Smooth muscle cell of the umbilical artery (primary cell): ENCODE results near the gene ISCU. TPM values are rescaled to one million over a fixed set of nuclear protein-coding genes. Genes with fewer than 3 reads are reported as not detected.

Experiments used
- total RNA-seq: library from RNA; depleted of rRNA; stranded (reverse); fragments of >200 nt; gene quantifications from 2 replicates; pipeline ENCODE4 v1.2.3, GENCODE V29; 2014

ISCU gene
- total RNA-seq, result 127 and 155 TPM in 2 replicates

GRCh38 chr12:108562348-108563135, at the start of gene ISCU:
TSS of gene ISCU (plus strand) at chr12:108562596. CDS start at chr12:108562623, 27 bp downstream.

DNA sequence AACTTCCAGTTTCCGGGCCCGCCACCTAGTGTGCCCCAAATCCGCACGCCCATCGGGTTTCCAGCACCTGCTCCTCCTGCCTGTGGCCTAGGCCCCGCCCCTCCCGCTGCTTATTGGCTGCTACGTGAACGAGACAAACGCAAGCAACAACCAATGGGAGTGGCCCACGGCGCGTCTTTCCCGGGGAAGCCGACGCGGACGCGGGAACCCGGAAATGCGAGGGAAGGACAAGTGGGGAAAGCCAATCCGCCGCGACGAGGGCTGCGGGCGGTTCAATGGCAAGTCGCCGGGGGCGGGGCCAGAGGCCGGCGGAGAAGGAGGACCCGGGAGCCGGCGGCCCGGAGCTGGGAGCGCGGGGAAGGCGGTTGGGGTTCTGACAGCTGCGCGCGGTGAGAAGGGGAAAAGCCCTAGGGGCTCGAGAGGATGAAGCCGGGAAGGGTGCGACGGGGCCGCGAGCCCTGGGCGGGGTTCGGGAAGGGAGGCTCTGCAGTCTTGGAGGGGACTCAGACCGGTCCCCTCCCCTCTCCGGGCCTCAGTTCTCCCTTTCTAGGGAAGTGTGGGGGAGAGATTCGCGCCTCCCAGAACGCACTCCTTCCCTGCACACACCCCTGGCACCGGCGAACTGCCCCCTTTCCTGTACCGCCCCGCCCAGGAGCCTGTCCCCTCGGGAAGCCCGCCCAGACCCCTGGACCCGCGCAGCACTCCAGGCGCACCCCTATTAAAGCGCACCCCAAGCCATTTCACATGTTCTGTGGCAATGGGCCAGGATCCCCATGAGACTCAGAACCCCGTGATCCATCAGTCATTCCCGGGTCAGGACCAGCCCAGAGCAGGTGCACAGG, 47.2 kb upstream of the ISCU start, which contains the start of gene FICD:
Gene FICD, plus strand, starts transcription at position 305 of the 842 bp plus-strand sequence. CDS start 1,696 bp downstream, outside the sequence.

GRCh38 chr12:108560752-108561719, 1.4 kb upstream of the ISCU start, which contains the start of gene SART3:
TSS of gene SART3 (minus strand) at chr12:108561173. CDS start at chr12:108561154, 19 bp downstream.

GRCh38 chr12:108597559-108598471, 35.4 kb downstream of the ISCU start, which contains the start of gene TMEM119:
TSS of gene TMEM119 (minus strand) at chr12:108598084. CDS start at chr12:108592383, 5,701 bp downstream.

Other genes starting within 250 kb of the ISCU start
- gene CMKLR1, start 223.3 kb upstream of the ISCU start, total RNA-seq, result 0.28 and 0.59 TPM in 2 replicates
- gene FICD, start 47.3 kb upstream of the ISCU start, total RNA-seq, result 17.1 and 22.6 TPM in 2 replicates
- 49.6 and 57.2 TPM in 2 replicates for gene SART3, start 1.4 kb upstream of the ISCU start, total RNA-seq
- 2.3 and 24.9 TPM in 2 replicates for gene TMEM119, start 35.5 kb downstream of the ISCU start, total RNA-seq
- 0.89 and 2.2 TPM in 2 replicates for gene SELPLG, start 71.3 kb downstream of the ISCU start, total RNA-seq
- 168 and 308 TPM in 2 replicates for gene CORO1C, start 168.9 kb downstream of the ISCU start, total RNA-seq